Measurements from ENCODE around the gene TENT5C. TPM values are rescaled to one million over a fixed set of nuclear protein-coding genes. Genes with fewer than 3 reads are reported as not detected.
A peak's percentile ranks its signal among the peaks of the same experiment; 100 is the strongest.

Gene TENT5C
- total and polyA plus RNA-seq, 9 of the 15 experiments (the other 6 are each of a cell fraction or from before 2014, with no cell fraction given): 1.8 to 7.7 (median 4.0) TPM

DNA sequence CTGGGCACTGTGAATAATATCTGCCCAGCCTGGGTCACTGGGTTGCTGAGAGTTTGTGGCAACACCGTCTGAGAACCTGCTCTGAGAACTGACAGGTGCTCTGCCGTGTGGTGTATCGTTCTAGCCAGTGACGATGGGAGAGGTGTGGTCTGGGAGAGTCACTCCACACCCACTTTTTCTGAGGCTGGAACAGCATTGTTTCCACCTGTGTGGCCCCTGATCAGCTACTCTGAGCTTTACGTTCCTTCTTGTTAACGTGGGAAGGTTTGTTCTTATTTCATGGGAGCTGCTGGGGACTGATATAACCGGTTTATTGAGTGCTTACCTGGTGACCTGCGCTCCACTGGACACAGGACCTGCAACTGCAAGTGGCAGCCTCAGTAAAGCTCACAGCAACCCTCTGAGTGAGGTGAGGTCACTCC is 34.8 kb upstream of the TENT5C start:
- Histone ChIP-seq H3K27ac (ENCODE audit: extremely low read depth, low read depth, low read length) (no peak overlapping the region), H3K4me3 (no peak overlapping the region), H2AFZ (ENCODE audit: low read depth, low read length) (peak overlapping the region; percentile 43), H3K9me1 (ENCODE audit: control insufficient read depth, insufficient read depth, low read length) (no peaks in the 10 kb centered on the region), H3K4me1 (replicated peaks in 1 of 2; ENCODE audit: control insufficient read depth in 2 of 2, insufficient read depth in 2 of 2, low read length in 2 of 2) (peaks cover 5 to 8% of the 10 kb centered on the region in 2 experiments; a peak in 3 of 5 replicates), H3K9ac (ENCODE audit: insufficient read depth in 1 of 2, low read depth in 2 of 2, low read length in 2 of 2) (peak overlapping the region in 1 of 2 experiments; percentile 27; a peak in 1 of 4 replicates), H3K36me3 (ENCODE audit: control insufficient read depth, insufficient read depth, low read length) (no peaks in the 10 kb centered on the region), H3K4me2 (ENCODE audit: insufficient read depth, low read length) (no peak overlapping the region; the same call in 1 of the 2 replicates), H3K9me3 (replicated peaks; ENCODE audit: control insufficient read depth, insufficient read depth, low read depth, low read length) (no peaks in the 10 kb centered on the region), H3K79me2 (ENCODE audit: control insufficient read depth, insufficient read depth, low read length) (no peaks in the 10 kb centered on the region), H3K27me3 (ENCODE audit: control insufficient read depth in 2 of 2, insufficient read depth in 2 of 2, low read length in 2 of 2) (no peaks in the 10 kb centered on the region), H4K20me1 (replicated peaks; ENCODE audit: control insufficient read depth, insufficient read depth, low read length) (no peaks in the 10 kb centered on the region)
- intact Hi-C loops (cut with micrococcal nuclease) (no loop called here), in situ Hi-C loops (cut with MboI) (no loop called here)
- DNase-seq (ENCODE audit: extremely low read depth in 1 of 4, low spot score in 3 of 4): peak in 1 of 4 experiments; percentile 44
- no TSS peak for BruUV-seq (replicated peaks)
- CTCF ChIA-PET (ENCODE audit: low intra/inter-chr PET ratio): interaction anchor here (0.5 kb wide), 1 partner anchor 324 kb away, joined by 3 read pairs; no protein-coding TSS in a partner anchor
- FAIRE-seq: no peak
- WGBS (ENCODE audit: insufficient coverage, low coverage, missing lambda C conversion rate): 17% methylated on average over 8 of the region's 8 CpGs
- POLR2A ChIA-PET: interaction anchor here (0.9 to 1.4 kb wide), 2 partner anchors 25 to 31 kb away, joined by 3 to 4 read pairs; no protein-coding TSS in a partner anchor
- no peak for TF ChIP-seq HDAC8 (tag; IDR thresholded peaks at IDR 0.05)
- TF ChIP-seq NFATC3 (IDR thresholded peaks at IDR 0.05): no peak
- TF ChIP-seq ZBED1 (IDR thresholded peaks at IDR 0.05): no peak
- no peak for TF ChIP-seq ZNF583 (CRISPR knock-in tag; IDR thresholded peaks at IDR 0.05)
- TF ChIP-seq, protein P1, sequence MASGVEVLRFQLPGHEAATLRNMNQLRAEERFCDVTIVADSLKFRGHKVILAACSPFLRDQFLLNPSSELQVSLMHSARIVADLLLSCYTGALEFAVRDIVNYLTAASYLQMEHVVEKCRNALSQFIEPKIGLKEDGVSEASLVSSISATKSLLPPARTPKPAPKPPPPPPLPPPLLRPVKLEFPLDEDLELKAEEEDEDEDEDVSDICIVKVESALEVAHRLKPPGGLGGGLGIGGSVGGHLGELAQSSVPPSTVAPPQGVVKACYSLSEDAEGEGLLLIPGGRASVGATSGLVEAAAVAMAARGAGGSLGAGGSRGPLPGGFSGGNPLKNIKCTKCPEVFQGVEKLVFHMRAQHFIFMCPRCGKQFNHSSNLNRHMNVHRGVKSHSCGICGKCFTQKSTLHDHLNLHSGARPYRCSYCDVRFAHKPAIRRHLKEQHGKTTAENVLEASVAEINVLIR (CRISPR knock-in tag; IDR thresholded peaks at IDR 0.05): no peak
- no peak for TF ChIP-seq HDAC3 (IDR thresholded peaks at IDR 0.05; ENCODE audit: borderline replicate concordance, partially characterized antibody)
- TF ChIP-seq POLR2AphosphoS2 (IDR thresholded peaks at IDR 0.05; ENCODE audit: low read length): no peak
- TF ChIP-seq, protein P2, sequence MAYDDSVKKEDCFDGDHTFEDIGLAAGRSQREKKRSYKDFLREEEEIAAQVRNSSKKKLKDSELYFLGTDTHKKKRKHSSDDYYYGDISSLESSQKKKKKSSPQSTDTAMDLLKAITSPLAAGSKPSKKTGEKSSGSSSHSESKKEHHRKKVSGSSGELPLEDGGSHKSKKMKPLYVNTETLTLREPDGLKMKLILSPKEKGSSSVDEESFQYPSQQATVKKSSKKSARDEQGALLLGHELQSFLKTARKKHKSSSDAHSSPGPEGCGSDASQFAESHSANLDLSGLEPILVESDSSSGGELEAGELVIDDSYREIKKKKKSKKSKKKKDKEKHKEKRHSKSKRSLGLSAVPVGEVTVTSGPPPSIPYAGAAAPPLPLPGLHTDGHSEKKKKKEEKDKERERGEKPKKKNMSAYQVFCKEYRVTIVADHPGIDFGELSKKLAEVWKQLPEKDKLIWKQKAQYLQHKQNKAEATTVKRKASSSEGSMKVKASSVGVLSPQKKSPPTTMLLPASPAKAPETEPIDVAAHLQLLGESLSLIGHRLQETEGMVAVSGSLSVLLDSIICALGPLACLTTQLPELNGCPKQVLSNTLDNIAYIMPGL (CRISPR knock-in tag; IDR thresholded peaks at IDR 0.05): no peak
- TF ChIP-seq COPS2 (conservative IDR thresholded peaks at IDR 0.05): no peak
- TF ChIP-seq SIX5 (IDR thresholded peaks at IDR 0.05; ENCODE audit: borderline replicate concordance in 1 of 2, insufficient read depth in 1 of 2, low read depth in 1 of 2, low read length in 2 of 2): no peak
- TF ChIP-seq, protein P3, sequence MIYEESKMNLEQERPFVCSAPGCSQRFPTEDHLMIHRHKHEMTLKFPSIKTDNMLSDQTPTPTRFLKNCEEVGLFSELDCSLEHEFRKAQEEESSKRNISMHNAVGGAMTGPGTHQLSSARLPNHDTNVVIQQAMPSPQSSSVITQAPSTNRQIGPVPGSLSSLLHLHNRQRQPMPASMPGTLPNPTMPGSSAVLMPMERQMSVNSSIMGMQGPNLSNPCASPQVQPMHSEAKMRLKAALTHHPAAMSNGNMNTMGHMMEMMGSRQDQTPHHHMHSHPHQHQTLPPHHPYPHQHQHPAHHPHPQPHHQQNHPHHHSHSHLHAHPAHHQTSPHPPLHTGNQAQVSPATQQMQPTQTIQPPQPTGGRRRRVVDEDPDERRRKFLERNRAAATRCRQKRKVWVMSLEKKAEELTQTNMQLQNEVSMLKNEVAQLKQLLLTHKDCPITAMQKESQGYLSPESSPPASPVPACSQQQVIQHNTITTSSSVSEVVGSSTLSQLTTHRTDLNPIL (CRISPR knock-in tag; IDR thresholded peaks at IDR 0.05): no peak
- no peak for TF ChIP-seq ZNF408 (CRISPR knock-in tag; IDR thresholded peaks at IDR 0.05; ENCODE audit: low read depth)
- TF ChIP-seq ZNF121 (CRISPR knock-in tag; conservative IDR thresholded peaks at IDR 0.05): no peak
- no peak for TF ChIP-seq HOXB6 (CRISPR knock-in tag; IDR thresholded peaks at IDR 0.05; ENCODE audit: borderline replicate concordance)
- ATAC-seq: peak; percentile 64

Data from K562 (cell line).